B cell (primary cell): ENCODE measurements around the gene NDOR1. TPM values are rescaled to one million over a fixed set of nuclear protein-coding genes. Genes with fewer than 3 reads are reported as not detected.

Experiments used
- ATAC-seq: fragments of 200-7000 bp; cut with Tn5 transposase; one replicate; pipeline ENCODE4 v1.10.0; 2021; ENCODE audit warnings: low read depth, mild to moderate bottlenecking, moderate number of reproducible peaks, moderate library complexity
- CTCF ChIA-PET: fragments of 350-600 bp; sonication (Branson Sonifier 250); formaldehyde crosslinking; loops from one replicate; lab custom pipeline; 2021; ENCODE audit warnings: antibody characterized with exemption, inconsistent platforms; lab: Charles Lee
- POLR2A ChIA-PET: fragments of 350-600 bp; sonication (Branson Sonifier 250); formaldehyde crosslinking; loops from one replicate; lab custom pipeline; 2021; ENCODE audit warnings: antibody characterized with exemption; lab: Charles Lee
- DNase-seq: peaks from one replicate; pipeline ENCODE4 v3.0.0; 2013
- H2AFZ ChIP-seq: 2 replicates; pipeline ENCODE4 v1.6.1; 2012; ENCODE audit warnings: mild to moderate bottlenecking, low read depth, low read length; ENCODE audit not compliant: insufficient read depth, poor library complexity, severe bottlenecking
- H3K27ac ChIP-seq, 2 donors: 1 replicate in 1 of 2; 2 replicates in 1 of 2; pipeline ENCODE4 v1.5.1; 2012 to 2013; ENCODE audit warnings: low read length in 2 of 2, mild to moderate bottlenecking in 2 of 2, moderate library complexity in 1 of 2
- H3K27me3 ChIP-seq, 4 experiments: fragments of 200-600 bp in 1 of 4; sonication (generic) in 1 of 4; replicated peaks in 1 of 4; 1 replicate in 2 of 4; 2 replicates in 2 of 4; pipeline versions ENCODE4 v1.6.1 to v1.7.0; 2013 to 2016; ENCODE audit warnings: low read length in 3 of 4, mild to moderate bottlenecking in 2 of 4, mixed read lengths in 1 of 4, moderate library complexity in 1 of 4; ENCODE audit not compliant: insufficient read depth in 4 of 4, control insufficient read depth in 3 of 4; ENCODE audit errors: control extremely low read depth in 1 of 4
- H3K36me3 ChIP-seq, 2 experiments: replicated peaks in 1 of 2; 1 replicate in 1 of 2; 2 replicates in 1 of 2; pipeline versions ENCODE4 v1.6.1 to v1.7.1; 2013; ENCODE audit warnings: low read length in 1 of 2; ENCODE audit not compliant: insufficient read depth in 2 of 2, control insufficient read depth in 1 of 2; ENCODE audit errors: control extremely low read depth in 1 of 2, extremely low read depth in 1 of 2
- H3K4me1 ChIP-seq, 2 donors: fragments of 200-600 bp in 1 of 2; sonication (generic) in 1 of 2; 1 replicate in 1 of 2; 2 replicates in 1 of 2; pipeline versions ENCODE4 v1.5.1 to v1.6.1; 2013 to 2017; ENCODE audit warnings: low read length in 2 of 2; ENCODE audit not compliant: control insufficient read depth in 2 of 2, insufficient read depth in 2 of 2
- H3K4me2 ChIP-seq: replicated peaks from 2 replicates; pipeline ENCODE3; 2012; ENCODE audit warnings: mild to moderate bottlenecking, low read depth, low read length; ENCODE audit not compliant: poor library complexity, severe bottlenecking
- H3K4me3 ChIP-seq, 5 experiments: fragments of 200-600 bp in 1 of 5; sonication (generic) in 1 of 5; 1 replicate in 3 of 5; 2 replicates in 2 of 5; pipeline versions ENCODE4 v1.5.1 to v1.7.0; 2011 to 2016; ENCODE audit warnings: low read length in 4 of 5, mild to moderate bottlenecking in 4 of 5, low read depth in 2 of 5, control low read depth in 1 of 5, moderate library complexity in 1 of 5; ENCODE audit not compliant: insufficient read depth in 1 of 5; ENCODE audit errors: control extremely low read depth in 1 of 5, extremely low read depth in 1 of 5
- H3K79me2 ChIP-seq: fragments of 200-600 bp; sonication (generic); one replicate; pipeline ENCODE4 v1.6.0; 2016; ENCODE audit warnings: low read length; ENCODE audit not compliant: control insufficient read depth, insufficient read depth
- H3K9ac ChIP-seq: fragments of 200-600 bp; sonication (generic); 2 replicates; pipeline ENCODE4 v1.6.1; 2017; ENCODE audit warnings: mild to moderate bottlenecking, low read length, moderate library complexity
- H3K9me3 ChIP-seq, 3 donors: one replicate each; pipeline versions ENCODE4 v1.6.1 to v1.7.1; 2013; ENCODE audit warnings: low read length in 2 of 3; ENCODE audit not compliant: control insufficient read depth in 2 of 3, insufficient read depth in 1 of 3; ENCODE audit errors: control extremely low read depth in 1 of 3
- H4K20me1 ChIP-seq: 2 replicates; pipeline ENCODE4 v1.6.0; 2012; ENCODE audit warnings: mild to moderate bottlenecking, low read length; ENCODE audit not compliant: insufficient read depth, control insufficient read depth, poor library complexity, severe bottlenecking
- H3K27ac Mint-ChIP-seq: one replicate; pipeline ENCODE4 v1.8.0; 2021; ENCODE audit warnings: mixed read lengths
- H3K27me3 Mint-ChIP-seq: one replicate; pipeline ENCODE4 v1.8.0; 2021; ENCODE audit warnings: mixed read lengths
- H3K4me1 Mint-ChIP-seq: one replicate; pipeline ENCODE4 v1.8.0; 2021; ENCODE audit warnings: mixed read lengths
- H3K4me3 Mint-ChIP-seq: one replicate; pipeline ENCODE4 v1.8.0; 2021; ENCODE audit warnings: mixed read lengths
- H3K9me3 Mint-ChIP-seq: one replicate; pipeline ENCODE4 v1.8.0; 2022; ENCODE audit warnings: mixed read lengths; ENCODE audit not compliant: insufficient read depth
- EZH2 ChIP-seq: IDR thresholded peaks from 2 replicates; pipeline ENCODE4 v1.6.1; 2012; ENCODE audit warnings: borderline replicate concordance, low read depth, mild to moderate bottlenecking, moderate library complexity, low read length; ENCODE audit not compliant: insufficient read depth, poor library complexity, severe bottlenecking
- WGBS: methylation state at CpG from one replicate; pipeline ENCODE4 v1.1.5; 2013; ENCODE audit warnings: missing lambda C conversion rate; ENCODE audit not compliant: insufficient coverage; 5-methylcytosine and 5-hydroxymethylcytosine counted together
- intact Hi-C: fragments of 100-400 bp; cut with micrococcal nuclease; formaldehyde crosslinking; loops from one replicate; pipeline ENCODE4 v1.10.0; 2022
- polyA plus RNA-seq: library from polyadenylated mRNA; depleted of rRNA; stranded (reverse); fragments of >200 nt; gene quantifications from 2 replicates; pipeline ENCODE4 v1.2.3, GENCODE V29; 2012
- total RNA-seq, 2 donors: library from RNA; stranded (reverse); fragments of 120-200 nt in 1 of 2; gene quantifications; 1 replicate in 1 of 2; 2 replicates in 1 of 2; pipeline versions ENCODE4 v1.2.3 to v1.2.4, GENCODE V29; 2013 to 2022
- TF ChIP-seq, protein P1 (sequence below): fragments of 200-600 bp; IDR thresholded peaks from one replicate; pipeline ENCODE4 v1.8.0; 2022; ENCODE audit warnings: antibody characterized with exemption, mild to moderate bottlenecking

Gene NDOR1
- total and polyA plus RNA-seq, 2 donors (not counting 1 experiment from before 2014, with no cell fraction given), result 36.4 to 40.9 TPM

DNA sequence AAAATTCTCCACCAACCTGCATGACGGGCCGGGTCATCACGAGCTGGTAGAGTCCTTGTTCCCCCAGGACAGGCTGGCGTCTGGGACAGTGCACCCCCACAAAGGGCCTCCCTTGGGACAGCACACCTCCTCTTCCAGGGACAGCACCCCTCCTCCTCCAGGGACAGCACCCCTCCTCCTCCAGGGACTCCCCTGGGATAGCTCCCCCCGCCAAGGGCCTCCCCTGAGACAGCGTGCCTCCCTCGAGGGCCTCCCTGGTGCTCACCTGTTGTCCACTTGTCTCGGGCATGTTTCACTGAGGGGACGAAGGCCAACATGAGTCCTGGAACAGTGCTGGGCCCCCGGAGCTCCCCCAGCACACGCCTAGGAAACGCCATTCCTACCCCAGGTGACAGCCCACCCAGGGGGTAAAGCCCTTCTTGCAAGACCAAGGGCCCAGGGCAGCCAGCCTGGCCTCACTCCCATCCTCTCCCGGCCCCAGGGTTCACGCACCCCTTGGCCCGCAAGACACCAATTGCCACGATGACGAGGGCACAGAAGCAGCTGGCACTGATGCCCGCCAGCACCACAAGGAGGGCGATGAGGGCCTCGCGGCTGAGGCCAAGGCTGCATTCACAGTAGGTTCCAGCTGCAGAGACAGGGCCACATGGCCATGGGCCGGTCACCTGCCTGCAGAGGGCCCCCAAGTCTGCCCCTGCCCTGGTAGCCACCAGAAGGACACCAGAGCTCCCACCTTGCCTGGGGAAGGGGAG is 34.2 kb upstream of the NDOR1 start:
- Histone ChIP-seq H4K20me1 (no peaks in the 10 kb centered on the region), H3K4me3 (no peak overlapping the region), H3K79me2 (no peaks in the 10 kb centered on the region), H3K9ac (no peak overlapping the region), H3K9me3 (peaks cover 0 to 17% (median 0%) of the 10 kb centered on the region in 3 donors), H3K27ac (no peak overlapping the region), H2AFZ (no peak overlapping the region), H3K36me3 (no peaks in the 10 kb centered on the region), H3K4me2 (no peak overlapping the region), H3K27me3 (peaks cover 0 to 56% (median 24%) of the 10 kb centered on the region in 4 experiments), H3K4me1 (peaks cover 15 to 40% of the 10 kb centered on the region in 2 donors)
- ATAC-seq, result no peak
- H3K4me1 Mint-ChIP-seq, result peaks cover 13% of the 10 kb centered on the region
- 74% methylated on average over 22 of the region's 22 CpGs for WGBS
- intact Hi-C loops, result no loop called here
- TF ChIP-seq EZH2, result no peak
- TF ChIP-seq, protein P1, sequence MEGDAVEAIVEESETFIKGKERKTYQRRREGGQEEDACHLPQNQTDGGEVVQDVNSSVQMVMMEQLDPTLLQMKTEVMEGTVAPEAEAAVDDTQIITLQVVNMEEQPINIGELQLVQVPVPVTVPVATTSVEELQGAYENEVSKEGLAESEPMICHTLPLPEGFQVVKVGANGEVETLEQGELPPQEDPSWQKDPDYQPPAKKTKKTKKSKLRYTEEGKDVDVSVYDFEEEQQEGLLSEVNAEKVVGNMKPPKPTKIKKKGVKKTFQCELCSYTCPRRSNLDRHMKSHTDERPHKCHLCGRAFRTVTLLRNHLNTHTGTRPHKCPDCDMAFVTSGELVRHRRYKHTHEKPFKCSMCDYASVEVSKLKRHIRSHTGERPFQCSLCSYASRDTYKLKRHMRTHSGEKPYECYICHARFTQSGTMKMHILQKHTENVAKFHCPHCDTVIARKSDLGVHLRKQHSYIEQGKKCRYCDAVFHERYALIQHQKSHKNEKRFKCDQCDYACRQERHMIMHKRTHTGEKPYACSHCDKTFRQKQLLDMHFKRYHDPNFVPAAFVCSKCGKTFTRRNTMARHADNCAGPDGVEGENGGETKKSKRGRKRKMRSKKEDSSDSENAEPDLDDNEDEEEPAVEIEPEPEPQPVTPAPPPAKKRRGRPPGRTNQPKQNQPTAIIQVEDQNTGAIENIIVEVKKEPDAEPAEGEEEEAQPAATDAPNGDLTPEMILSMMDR, result no peak
- no peak overlapping the region for H3K27ac Mint-ChIP-seq
- no peak for DNase-seq
- no peaks in the 10 kb centered on the region for H3K9me3 Mint-ChIP-seq
- ChIA-PET CTCF (no interaction called here), POLR2A (no interaction called here)
- H3K27me3 Mint-ChIP-seq, result peaks cover 9% of the 10 kb centered on the region
- no peak overlapping the region for H3K4me3 Mint-ChIP-seq
